UCSD-AML1 (cell line): ENCODE results near the gene PCGF3.
"Not testable (repeated sequence)": the region's sequence is repeated elsewhere in the genome, so short reads cannot be mapped to it uniquely, and the experiment has no call there.

Experiments used
- DNase-seq: peaks from one replicate; lab custom pipeline; 2025; ENCODE audit not compliant: unreplicated experiment; lab: John Stamatoyannopoulos, UW

The PCGF3 gene

DNA sequence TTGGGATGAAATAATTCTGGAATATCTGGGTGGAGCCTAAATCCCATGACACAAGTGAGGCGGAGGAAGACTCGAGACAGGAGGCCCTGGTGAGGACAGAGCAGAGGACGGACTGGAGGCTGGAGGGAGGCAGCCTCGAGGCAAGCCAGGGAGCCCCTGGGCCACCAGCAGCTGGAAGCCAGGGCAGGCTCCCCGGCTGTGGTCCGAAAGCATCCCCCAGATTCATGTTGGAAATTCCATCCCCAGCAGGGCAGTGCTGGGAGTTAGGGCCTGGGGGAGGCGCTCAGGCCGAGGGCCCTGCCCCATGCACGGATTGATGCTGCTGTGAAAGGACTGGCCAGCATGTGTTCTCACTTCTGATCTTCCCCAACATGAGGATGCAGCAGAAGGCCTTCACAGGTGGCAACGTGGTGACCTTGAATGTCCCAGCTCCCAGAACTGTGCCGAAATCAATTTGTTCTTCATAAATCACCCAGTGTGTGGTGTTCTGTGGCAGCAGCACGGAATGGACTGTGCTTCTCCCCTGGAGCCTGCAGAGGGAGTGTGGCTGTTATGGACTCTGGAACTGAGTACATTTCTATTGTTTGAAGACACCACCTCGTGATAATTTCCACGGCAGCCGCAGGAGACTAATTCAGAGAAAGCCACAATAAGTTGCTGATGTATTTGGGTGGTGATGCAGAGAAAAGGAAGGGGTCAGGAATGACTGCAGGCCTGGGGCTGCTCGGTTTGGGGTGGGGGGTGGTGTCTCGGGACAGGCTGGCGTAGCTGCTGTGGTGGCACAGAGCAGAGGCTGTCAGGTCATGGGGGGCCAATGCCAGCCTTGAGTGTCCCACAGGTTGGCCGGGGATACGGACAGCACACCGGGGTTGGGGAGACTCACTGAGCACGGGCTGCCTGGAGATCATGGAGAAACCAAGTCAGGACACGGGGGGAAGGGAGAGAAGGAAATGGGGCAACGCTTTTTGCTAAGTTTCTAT lies 56.9 kb downstream of the PCGF3 start:
- peak; percentile 28 for DNase-seq

DNA sequence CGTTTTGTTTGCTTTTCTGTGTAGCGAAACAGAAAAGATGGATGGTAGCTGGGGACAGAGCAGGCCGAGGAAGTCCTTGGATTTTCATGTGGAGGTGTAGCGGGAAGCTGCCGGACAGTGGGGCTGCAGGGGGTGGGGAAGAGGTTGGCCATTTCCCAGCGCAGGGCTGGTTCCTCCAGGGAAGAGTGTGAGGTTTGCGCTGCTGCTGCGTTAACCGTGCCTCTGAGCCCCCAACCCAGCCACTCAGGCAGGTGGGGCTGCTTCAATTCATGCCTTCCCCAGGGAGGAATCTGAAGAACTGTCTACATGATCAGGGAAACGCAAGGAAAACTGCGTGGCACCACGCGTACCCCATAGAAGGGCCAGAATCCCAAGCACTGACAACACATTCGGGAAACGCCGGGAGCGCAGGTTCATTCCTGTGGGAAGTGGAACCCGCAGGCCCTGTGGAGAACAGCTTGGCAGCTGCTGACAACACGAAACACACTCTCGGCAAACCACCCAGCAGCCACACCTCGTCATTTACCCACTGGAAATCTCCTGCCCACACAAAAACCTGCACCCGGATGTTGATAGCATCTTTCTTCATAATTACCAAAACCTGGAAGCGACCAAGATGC lies 57.7 kb downstream of the PCGF3 start:
- DNase-seq: no peak

DNA sequence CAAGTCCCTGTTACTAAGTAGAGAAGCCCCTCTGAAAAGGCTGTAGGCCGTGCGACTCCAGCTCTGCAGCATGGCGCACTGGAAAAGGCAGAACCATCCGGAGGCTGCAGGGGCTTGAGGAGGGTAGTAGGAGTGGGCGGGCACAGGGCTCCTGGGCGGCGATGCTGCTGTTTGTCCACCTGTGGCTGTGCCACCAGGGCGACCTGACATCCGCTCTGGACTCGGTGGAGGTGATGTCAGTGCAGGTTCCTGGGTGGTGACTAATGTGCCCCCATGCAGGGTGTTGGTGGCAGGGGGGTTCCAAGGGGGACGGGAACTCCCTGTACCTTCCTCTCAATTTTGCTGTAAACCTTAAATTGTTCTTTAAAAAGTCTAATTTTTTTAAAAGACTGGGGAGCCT lies 58.3 kb downstream of the PCGF3 start:
- no peak for DNase-seq

DNA sequence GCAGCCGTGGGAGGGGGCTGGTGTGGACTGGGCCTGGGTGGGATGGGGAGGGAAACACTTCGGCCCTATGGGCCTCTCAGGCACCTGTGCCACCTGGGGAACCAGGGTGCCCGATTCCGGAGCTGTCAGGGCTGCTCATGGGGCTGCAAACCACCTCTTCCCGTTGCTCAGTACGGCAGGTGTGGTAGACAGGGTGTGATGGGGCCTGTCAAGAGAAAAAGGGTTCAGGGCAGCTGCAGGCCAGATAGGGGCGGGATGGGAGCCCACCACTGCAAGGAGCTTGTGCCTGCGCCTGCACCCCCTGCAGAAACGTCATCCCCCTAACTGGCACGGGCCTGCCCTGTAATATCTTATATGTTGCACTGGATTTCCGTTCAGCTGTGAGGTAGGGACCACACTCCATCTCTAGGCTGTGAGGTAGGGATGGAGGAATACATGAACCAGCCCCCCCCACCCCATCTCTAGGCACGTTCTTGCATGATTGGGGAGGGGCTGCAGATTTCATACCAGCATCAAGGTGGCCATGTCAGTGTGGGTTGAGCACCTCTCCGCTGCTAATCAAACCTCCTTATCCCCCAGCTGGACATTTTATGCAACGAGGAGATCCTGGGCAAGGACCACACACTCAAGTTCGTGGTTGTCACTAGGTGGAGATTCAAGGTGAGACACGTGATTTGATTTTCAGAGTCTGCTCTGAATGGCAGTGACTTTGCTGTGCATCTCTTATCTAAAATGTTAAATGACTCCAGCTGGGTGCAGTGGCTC lies 59.0 kb downstream of the PCGF3 start:
- DNase-seq: no peak

DNA sequence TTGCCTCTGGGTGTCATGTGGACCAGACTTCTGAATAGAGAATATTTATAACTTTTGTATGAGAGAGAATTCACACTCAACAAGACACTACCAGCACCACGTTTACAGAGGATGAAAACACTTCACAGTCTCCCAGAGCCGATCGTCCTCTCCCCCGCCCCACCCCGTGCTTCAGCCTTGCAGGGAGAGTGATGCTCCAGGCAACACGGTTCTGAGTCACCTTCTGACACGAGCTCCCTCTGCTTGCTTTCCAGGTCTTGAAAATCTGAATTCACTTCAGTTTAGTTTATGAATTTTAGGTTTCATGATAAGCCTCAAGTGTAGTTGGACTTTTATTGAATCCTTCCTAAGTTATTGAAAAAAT lies 60.5 kb downstream of the PCGF3 start:
- no peak for DNase-seq

DNA sequence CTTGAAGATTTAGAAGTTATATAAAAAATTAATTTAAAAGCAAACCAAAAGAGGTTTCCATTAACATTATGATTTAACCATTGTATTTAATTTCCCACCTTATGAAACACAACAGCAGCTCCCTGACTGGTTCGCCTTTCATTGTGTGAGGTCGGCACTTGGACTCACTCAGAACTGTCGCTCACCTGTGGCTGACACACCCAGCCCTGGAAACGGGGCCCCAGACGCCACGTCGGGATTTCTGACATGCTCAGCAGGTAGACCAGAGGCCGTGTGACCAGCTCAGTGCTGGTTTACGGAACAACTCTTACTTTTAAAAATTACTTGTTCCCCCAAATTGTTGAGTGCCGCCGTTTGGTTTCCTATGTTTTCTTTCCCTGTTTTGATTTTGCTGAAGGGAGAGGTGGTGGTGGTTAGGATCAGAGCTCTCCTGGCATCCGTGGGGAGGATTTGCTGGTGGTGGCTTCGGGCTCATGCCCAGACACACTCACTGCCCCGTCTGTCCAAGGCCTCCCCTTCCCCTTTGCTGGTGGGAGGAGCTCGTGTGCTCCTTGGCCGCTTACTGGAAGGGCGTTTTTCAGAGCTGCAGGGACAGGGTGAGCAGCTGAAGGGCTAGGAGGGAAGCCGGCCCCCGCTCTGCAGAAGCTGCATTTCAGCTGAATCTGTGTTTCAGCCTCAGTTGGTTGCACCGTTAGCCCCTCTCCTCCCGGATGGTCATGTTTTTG lies 61.1 kb downstream of the PCGF3 start:
- DNase-seq: no peak

DNA sequence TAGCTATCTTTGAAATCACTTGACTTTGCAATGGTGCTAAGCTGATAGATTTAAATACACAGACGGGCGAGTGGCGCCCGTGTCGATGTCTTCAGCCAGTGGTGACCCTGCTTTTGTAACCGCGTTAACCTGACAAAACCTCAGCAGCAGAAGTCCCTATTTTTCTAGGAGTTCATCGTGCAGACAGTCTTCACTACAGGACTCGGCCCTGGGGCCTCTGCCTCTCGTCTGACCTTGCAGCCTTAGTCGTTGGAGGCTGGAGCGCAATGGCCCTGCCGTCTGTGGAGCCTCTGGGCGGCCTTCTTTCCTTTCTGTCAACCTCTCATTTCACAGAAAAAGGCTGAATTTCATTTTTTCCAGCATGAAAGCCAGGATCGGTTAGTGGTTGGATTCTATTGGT lies 62.4 kb downstream of the PCGF3 start:
- DNase-seq: no peak

DNA sequence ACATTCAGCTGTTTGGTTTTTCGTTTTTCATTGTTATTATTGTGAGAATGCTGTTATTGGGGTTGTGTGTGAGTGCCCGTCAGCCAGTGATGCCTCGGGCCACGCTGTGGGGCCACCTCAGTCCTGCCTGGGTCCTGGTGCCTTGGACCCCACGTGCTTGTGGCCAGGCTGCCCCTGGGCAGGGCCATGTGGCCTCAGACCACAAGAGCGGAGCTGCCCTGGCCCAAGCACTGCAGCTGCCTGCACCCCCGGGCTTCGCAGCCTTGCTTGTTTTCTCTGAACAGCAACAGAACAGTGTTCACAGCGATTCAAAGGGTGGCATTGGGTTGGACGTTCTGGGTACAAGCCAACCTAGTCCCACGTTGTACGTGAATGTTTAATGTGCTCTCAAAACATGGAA lies 63.4 kb downstream of the PCGF3 start:
- no peak for DNase-seq

DNA sequence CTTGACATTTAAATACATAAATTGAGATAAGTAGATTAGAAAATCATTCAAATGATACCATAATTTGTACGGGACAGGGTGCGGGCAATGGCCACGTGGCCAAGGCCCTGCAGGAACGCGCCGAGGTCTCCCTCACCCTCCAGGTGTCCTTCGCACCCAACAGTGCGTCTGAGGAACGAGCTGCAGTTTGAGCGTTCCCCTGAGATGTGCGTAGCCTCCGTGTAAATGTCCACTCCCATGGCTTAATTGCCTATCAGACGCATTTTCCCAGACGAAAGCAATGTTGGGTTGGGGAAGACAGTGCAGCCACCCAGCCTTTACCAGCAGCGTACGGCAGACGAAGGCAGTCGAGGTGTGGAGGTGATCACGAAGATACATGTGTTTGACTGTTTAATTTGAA lies 63.9 kb downstream of the PCGF3 start:
- DNase-seq: no peak

DNA sequence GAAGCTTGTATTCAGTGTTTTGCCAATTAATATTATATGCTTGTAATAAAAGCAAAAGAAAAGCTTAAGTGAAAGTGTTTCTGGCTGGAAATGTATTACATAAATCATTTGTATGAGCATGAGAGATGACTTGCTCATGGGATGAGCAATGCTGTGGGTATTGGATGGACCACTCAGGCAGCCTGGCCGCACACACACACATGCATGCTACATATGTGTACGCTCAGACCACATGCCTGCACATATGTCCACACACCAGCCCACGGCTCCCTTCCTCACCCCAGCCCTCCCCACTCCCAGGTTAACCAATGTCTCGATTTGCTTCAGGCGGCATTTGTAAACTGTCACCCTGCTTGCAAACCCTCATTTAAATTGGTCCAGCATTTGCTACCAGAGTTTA lies 64.4 kb downstream of the PCGF3 start:
- no peak for DNase-seq

DNA sequence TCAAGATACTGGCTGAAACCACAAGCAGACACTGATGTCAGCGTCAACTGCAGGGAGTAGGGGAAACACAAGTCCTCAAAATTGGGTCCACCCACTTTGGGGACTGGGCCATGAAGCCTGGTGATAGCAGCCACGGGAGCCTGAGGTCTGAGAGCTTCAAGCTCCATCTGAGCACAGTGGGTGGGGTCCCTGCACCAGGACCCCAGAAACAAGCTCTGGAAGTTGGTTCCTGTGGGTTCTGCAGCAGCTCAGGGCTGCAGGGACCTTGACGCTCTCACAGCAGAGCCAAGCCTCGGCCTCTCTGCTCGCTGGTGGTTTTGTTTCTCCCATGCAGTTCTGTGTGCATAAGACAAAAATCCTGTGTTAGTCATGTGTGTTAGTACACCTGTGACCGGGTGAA lies 65.8 kb downstream of the PCGF3 start:
- no peak for DNase-seq

DNA sequence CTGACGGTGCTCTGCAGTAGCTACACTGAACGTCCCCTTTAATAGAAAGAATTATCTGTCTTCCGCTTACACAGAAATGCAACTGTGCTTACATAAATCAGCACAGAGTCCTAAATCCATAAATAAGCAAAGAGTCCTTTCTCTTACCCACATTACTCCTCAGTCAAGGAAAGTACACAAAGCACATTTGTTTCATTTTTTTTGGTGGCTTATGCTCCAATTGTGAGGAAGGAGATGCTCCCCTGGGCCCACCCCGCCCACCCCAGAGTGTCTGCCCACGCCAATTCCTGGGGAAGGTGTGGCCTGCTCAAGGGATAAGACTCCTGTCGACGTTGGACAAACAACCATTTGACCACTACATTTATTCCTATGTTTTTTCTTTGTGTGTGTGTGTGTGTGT lies 66.5 kb downstream of the PCGF3 start:
- no peak for DNase-seq

DNA sequence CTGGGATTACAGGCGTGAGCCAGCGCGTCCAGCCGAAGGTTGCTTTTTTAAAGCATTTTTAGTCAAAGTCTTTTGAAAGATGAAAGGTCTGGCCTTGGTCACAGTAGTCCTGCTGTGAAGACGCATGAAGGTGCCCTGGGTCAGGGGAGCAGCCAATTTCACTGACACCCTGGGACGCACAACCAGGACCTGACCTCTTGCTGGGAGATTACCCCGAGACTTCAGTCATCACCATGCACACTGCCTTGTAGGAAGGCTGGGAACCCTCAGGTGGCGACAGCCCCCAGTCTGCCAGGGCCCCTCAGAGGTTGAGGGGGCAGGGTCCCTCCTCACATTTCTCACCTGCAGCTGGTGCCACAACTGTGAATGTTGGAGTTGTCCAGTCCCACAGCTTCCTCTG lies 67.1 kb downstream of the PCGF3 start:
- no peak for DNase-seq

DNA sequence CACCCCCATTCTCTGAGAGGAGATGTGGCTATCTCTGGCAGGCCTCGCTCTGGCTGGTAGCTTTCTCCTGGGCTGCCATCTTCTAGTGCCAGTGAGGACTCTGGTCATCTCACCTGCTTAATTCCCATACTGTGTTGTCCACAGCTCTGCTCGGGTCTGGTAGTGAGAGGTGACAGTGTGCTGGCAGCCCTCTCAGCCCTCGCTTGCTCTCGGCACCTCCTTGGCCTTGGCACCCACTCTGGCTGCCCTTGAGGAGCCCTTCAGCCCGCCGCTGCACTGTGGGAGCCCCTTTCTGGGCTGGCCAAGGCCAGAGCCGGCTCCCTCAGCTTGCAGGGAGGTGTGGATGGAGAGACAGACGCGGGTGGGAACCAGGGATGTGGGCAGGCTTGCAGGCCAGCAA lies 67.6 kb downstream of the PCGF3 start:
- DNase-seq: no peak

DNA sequence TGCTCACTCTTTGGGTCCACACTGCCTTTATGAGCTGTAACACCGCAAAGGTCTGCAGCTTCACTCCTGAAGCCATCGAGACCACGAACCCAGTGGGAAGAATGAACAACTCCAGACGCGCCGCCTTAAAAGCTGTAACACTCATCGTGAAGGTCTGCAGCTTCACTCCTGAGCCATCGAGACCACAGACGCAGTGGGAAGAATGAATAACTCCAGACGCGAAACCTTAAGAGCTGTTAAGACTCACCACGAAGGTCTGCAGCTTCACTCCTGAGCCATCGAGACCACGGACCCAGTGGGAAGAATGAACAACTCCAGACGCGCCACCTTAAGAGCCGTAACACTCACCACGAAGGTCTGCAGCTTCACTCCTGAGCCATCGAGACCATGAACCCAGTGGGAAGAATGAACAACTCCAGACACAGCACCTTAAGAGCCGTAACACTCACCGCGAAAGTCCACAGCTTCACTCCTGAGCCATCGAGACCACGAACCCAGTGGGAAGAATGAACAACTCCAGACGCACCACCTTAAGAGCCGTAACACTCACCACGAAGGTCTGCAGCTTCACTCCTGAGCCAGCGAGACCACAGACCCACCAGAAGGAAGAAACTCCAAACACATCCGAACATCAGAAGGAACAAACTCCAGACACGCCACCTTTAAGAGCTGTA lies 68.9 kb downstream of the PCGF3 start:
- DNase-seq: not testable (repeated sequence)

DNA sequence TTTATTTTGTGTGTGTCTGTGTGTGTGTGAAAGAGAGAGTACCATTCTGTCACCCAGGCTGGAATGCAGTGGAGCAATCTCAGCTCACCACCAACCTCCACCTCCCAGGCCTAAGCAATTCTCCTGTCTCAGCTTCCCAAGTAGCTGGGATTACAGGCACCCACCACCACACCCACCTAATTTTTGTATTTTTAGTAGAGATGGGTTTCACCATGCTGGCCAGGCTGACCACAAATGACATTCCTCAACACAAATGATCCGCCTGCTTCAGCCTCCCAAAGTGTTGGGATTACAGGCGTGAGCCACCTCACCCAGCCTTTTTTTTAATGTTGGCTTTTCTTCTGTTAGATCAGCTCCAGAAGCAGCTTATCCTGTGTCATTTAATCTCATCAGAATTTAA lies 69.9 kb downstream of the PCGF3 start:
- not testable (repeated sequence) for DNase-seq

DNA sequence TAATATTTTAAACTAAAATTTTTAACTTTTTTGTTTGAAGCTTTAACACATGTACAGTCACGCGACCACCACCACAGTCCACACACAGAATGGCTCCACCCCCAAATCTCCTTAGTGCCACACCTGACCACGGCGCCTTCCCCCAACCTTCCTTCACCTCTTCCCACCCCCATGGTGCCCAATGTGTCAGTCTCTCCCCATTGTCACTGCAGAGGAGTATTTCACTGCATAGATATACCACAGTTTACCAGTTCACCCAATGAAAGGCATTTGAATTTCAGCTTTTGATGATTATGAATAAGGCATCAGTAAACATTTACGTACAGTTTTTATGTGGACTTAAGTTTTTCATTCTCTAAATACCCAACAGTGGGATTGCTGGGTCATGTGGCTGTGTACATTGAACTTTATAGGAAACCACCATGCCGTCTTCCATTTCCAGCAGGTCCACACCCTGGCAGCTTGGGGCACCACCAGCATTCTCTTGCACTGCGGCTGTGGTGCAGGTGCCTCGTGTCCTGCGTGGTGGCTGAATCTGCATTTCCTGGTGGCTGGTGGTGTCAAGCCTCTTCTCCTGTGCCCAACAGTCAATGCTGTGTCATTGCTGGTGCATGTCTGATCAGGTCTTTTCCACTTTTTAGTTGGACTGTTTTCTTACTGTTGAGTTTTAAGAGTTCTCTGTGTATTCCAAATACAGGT lies 71.3 kb downstream of the PCGF3 start:
- no peak for DNase-seq

DNA sequence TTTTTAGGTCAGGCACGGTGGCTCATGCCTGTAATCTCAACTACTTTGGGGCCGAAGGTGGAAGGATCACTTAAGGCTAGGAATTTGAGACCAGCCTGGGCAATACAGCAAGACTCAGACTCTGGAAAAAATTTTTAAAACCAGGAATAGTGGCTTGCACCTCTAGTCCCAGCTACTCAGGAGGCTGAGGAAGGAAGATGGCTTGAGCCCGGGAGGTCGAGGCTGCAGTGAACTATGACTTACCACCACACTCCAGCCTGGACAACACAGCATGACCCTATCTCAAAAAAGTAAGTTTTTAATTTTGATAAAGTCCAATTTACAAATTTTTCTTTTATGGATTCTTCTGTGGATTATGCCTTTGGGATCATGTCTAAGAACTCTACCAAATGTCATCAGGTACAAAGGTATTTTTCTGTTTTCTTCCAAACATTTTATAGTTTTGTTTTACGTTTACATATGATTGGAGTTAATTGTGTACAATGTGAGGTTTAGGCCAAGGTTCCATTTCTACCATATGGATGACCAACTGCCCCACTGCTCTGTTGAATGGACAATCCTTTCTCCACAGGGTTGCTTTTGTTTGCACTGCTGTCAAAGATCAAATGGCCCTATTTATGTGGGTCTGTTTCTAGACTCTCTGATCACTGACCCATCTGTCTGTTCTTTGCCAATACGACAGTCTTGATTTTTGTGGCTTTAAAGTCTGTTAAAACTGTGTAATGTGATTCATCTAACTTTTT lies 72.1 kb downstream of the PCGF3 start:
- DNase-seq: no peak

DNA sequence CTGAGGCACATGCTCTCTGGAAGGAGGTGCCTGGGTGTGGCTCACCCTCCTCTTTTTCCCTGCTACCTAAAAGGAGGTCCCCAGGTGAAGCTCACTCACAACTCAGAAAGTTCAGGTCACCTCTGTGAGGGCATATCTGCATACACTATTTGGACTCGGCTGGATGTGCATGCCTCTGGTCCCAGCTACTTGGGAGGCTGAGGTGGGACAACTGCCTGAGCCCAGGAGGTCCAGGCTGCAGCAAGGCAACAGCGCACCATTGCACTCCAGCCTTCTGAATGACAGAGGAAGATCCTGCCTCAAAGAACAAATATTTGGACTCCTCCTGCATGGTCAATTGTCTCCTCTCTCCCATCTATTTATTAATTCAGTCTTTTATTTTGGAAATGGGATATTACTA lies 73.9 kb downstream of the PCGF3 start:
- no peak for DNase-seq
